Dedifferentiated amniotic fluid mesenchymal stem cell (primary cell): Measurements from ENCODE around the gene MKRN2OS.
A peak's percentile ranks its signal among the peaks of the same experiment; 100 is the strongest.
"Not testable (repeated sequence)": the region's sequence is repeated elsewhere in the genome, so short reads cannot be mapped to it uniquely, and the experiment has no call there.

ENCODE experiments used
- DNase-seq: peaks from one replicate; pipeline ENCODE4 v3.0.0-alpha.2; 2016; ENCODE audit errors: extremely low spot score

Gene MKRN2OS

GRCh38 chr3:12561397-12561796, 16.1 kb upstream of the MKRN2OS start:
- DNase-seq, result no peak

DNA sequence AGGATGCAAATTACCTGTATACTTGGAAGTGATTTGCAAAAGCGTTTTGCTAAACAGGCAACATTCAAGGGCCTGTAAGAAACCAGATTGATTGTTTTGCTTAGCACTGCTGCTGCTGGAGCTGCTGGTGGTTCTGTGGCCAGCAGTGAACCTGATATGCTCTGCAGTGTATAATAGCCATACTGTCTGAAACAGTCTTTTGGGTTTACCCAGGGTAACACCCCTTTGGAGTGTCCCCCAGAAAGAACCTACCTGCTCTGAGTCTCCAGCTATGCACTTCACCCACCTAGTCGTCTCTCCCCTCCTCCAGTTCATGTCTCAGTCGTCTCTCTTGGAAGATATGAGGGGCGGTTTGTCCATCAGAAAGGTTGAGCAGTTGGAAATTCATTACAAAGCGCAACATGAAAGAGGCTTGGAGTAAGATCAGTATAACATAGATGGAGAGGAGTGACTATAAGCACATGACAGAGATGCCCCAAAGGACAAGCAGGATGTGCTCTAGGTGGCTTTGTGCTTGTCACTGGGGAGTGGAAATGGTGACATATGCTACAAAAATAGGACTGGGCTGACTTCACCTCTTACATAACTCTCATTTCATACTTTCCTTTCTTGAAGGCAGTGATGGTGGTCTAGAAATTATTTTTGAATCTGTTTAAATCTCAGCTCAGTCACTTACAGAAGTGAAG, 15.3 kb upstream of the MKRN2OS start:
- no peak for DNase-seq

DNA sequence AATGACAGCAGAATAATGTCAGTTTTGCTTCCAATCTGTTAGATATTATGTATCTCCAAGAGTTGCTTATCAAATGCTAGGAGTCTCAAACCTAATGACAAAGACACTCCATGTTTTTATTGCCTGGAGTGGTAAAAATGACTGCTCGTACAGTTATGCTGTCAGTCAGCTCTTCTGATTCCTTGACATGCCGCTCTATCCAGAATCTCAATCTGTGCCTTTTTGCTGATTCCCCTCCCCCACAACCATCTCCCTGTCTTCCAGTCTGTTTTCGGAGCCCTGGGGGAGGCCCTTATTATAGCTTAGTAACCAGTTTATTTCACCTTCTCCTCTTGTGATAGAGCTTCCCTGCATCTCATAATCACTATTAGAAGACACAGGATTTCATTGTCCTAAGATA, 14.2 kb upstream of the MKRN2OS start:
- DNase-seq, result no peak

GRCh38 chr3:12558706-12559105, 13.4 kb upstream of the MKRN2OS start:
- DNase-seq, result no peak

GRCh38 chr3:12557473-12558100, 12.3 kb upstream of the MKRN2OS start:
- DNase-seq, result peak; percentile 53

- DNase-seq, result peak; percentile 66
These were observed 11.6 kb upstream of the MKRN2OS start, which contains the start of gene MKRN2 for GRCh38 chr3:12556690-12557472. Gene MKRN2 (plus strand): TSS chr3:12557087. CDS start chr3:12557151, 64 bp downstream.

DNA sequence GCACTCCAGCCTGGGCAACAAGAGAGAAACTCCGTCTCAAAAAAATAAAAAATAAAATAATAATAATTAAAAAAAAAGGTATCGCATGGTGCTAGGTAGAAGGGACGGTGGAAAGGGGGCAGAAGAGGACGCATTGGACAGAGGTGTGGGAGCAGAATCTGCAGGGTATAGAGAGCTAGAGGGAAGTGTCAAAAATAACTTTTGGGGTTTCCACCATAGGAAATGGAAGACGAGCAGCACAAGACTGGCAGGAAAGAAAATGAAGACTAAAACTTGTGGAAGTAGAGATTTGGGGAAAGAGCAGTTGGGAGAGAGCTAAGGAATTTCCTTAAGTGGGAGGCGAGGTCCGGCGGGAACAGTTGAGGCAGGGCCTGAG, 11.0 kb upstream of the MKRN2OS start:
- peak; percentile 18 for DNase-seq

DNA sequence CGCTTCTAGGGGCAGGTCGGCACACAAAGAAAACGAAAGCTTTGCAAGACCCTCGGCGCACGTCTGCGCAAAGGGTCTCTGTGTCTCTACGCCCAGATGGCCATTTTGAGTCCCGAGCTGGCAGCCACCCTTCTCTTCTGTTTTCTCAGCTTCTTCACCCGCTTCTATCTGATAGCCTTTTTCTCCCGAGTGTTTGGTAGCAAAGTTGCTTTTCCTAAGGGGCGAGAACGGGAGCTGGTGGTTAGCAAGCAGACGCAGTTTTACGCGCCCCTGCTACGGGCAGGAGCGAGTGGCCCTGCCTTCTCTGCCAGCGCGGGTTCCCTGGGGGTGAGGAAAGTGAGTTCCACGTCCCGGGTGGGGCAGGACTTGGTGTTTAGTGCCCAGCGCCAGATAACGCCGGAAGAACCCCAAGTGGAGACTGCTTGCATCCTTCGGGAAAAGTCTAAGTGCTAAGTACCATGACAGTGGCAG, 8.7 kb upstream of the MKRN2OS start:
- peak; percentile 16 for DNase-seq

DNA sequence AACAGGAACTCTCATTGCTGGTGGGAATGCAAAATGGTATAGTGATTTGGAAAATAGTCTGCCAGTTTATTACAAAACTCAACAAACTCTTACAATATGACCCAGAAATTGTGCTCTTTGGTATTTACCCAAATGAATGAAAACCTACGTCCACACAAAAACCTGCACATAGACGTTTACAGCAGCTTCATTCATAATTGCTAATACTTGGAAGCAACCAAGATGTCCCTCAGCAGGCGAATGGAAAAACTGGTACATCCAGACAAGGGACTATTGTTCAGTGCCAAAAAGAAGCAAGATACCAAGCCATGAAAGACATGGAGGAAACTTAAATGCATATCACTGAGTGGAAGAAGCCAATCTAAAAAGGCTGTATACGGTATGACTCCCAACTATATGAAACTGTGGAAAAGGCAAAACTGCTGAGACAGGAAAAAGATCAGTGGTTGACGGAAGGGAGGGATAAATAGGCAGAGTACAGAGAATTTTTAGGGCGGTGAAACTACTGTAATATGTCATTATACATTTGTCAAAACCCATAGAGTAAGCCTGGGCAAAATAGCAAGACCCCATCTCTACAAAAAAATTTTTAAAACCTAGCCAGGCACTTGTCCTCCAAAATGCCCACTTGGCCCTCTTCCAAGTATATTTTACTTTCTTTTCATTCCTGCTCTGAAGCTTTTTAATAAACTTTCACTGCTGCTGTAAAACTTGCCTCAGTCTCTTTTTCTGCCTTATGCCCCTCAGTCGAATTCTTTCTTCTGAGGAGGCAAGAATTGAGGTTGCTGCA, 4.9 kb upstream of the MKRN2OS start:
- no peak for DNase-seq

DNA sequence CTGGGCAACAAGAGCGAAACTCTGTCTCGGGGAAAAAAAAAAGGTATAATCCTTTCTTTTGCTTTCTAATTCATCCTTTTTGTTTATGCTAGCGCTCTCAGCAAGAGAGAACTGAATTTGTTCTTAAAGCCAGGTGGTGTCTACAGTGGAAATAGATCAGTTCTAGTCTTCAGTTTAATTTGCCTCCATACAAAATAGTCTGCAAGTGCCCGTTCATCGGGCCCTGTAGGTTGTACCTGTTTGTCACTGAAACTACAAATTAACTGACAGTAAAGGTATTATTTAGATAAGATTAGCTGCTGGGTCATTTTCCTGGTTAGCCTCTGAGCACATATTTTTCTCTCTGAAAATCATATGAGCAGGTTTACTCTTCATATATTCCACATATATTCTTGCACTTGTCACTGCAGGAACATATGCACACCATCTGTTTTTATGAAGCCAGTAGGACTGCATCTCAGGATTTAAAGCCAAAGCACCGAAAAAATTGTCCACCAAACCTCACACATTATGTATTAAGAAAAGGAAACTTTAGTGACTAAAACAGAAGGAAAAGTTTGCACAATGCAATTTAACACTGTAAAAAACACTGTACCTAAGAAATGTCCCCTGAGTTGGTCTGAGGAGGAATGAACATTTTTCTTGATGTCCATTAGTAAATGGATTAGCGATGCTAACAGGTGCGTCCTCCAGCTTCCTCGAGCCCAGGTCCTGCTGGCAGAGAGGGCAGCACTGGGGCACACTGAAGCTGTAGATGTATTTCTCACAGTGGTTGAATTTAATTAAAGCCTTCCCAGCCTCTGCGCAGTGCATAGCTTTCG, 437 bp downstream of the MKRN2OS start:
- DNase-seq, result no peak

- not testable (repeated sequence) for DNase-seq
These were observed 1.8 kb downstream of the MKRN2OS start for GRCh38 chr3:12543497-12543896.

DNA sequence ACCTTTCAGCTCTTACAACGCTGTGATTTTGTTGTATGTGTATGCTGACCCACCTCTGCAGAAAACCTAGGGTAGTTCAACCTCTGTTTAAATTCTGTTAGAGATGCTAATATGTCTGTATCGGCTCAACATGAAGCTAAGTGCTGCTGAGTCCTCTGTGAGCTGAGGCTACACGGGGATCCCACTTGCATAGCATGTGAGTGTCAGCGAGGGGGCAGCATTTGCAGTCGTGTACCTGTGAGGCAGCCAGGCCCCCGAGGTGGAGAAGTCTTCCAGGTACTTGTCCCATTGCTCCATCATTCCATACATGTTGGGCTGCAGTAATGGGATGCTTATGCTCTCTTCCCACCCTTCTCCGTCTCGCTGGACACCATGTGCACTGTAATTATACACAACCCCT, 3.7 kb downstream of the MKRN2OS start:
- no peak for DNase-seq

DNA sequence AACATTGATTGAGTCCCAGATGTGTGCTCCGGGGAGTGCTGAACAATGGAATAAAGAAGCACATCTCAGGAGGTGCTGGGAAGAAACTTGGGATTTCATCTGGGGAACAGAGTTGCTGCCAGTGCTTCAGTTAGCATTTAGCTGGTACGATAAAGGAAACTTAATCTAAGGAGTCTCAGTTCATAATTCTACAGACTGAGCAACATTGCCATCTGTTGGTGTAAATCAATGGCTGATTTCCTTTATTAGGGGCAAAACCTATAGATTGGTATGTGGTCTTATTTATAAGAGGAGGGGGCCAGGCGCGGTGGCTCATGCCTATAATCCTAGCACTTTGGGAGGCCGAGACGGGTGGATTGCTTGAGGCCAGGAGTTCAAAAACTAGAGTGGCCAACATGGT, 8.9 kb downstream of the MKRN2OS start:
- no peak for DNase-seq

GRCh38 chr3:12532182-12532581, 13.1 kb downstream of the MKRN2OS start:
- DNase-seq, result no peak

DNA sequence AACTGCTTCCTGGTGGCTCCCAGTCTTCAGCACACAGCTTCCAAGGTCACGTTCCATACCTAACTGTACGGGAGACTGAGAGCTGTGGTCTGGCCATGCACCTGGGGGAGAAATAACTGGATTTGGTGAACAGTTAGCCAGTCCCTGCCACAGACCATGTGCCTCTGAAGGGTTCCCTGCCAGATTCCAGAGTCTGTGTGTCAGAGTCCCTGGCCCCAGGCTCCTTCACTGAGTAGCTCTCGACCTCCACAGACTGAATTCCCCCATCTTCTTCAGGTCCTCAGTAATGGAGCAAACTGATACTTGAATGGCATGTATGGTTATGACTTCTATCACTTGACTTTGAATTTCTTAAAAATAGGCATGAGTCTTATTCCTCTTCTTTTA, 17.5 kb downstream of the MKRN2OS start:
- DNase-seq, result no peak

GRCh38 chr3:12522721-12523120, 22.6 kb downstream of the MKRN2OS start:
- no peak for DNase-seq

DNA sequence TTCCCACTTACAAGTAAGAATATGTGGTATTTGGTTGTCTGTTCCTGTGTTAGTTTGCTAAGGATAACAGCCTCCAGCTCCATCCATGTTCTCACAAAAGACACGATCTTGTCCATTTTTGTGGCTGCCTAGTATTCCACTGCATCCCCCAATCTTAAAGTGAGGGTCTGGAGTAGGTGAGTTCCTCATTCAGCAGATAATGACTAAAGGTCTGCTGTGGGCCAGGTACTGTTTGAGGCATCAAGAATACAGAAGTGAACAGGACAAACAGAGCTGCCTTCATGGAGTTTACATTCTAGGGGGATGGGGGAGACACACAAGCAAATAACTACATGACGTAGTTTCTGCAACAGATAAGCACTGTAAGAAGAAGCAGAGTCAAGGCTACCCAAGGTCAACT, 24.3 kb downstream of the MKRN2OS start:
- DNase-seq, result no peak

DNA sequence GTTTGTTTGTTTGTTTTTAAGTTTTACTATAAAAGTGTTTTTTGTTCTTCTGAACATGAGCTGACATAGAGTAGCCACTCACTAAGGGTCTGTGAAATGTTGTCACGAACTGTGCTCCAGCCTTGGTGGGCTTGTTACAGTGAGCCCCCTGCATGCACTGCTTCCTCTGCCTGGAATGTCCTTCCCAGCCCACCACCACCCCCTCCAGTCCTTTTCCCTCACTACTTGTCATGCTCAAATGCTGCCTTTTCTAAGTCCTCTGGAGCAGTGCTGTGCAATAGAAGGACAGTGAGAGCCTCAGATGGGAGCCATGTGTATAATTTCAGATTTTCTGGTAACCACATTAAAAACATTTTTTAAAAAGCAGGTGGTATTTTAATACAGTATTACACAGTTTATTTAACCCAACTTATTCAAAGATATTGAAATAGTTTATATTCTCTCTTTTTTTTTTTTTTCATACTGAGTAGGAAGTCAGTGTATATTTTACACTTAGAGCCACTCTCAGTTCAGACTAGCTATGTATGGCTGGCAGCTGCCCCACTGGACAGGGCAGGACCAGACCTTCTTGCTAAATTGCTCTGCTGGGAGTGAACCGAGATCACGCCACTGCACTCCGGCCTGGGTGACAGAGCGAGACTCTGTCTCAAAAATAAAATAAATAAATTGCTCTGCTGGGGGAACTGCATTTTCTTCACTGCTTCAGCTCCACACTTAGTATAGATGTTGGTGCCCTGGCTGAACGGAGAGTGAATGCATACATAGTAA, 26.9 kb downstream of the MKRN2OS start:
- no peak for DNase-seq

GRCh38 chr3:12516873-12517272, 28.4 kb downstream of the MKRN2OS start:
- DNase-seq, result no peak

- DNase-seq, result no peak
These were observed 29.7 kb downstream of the MKRN2OS start for GRCh38 chr3:12515631-12516030.
